HG03520 (cell line): ENCODE measurements around the gene RND1.
"Not testable (repeated sequence)": the region's sequence is repeated elsewhere in the genome, so short reads cannot be mapped to it uniquely, and the experiment has no call there.

ENCODE experiments used
- ATAC-seq: cut with Tn5 transposase; IDR thresholded peaks from one replicate; pipeline ENCODE4 v1.9.1; 2021; ENCODE audit warnings: mild to moderate bottlenecking, moderate library complexity; ENCODE audit not compliant: unreplicated experiment

The RND1 gene

DNA sequence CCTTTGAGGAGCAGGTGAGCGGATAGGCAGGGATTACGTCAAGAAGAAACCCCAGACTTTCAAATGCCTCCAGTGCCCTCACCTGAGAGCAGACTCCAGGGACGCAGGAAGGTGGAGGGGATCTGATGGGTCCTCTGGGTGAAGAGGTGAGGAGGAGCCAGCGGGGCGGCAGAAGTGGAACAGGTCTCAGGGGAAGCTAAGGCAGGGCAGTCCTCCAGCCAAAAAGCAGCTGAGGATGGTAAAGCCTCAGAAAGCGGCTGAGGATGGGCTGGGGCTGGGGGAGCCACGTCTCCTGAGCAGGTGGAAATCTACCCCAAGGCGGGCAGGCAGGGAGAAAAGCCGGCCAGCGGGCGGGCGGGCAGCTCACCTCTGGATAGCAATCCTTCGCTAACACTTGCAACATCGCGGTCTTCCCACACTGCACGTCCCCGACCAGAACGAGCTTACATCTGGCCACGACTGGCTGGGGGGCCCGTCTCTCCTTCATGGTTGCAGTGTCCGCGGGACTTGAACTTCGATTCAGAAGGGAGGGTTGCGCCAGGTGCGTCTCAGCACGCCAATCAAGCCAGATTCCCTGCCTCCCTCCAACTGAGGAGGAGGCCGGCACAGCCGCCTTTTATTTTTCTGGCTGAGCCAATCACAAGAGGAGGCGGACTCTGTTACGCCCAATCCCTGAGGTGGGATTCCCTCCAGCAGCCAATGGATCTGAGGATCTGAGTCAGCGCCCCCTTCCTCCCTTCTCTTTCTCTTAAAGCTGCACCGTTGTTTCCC lies at the start of gene RND1:
RND1 (minus strand) TSS at position 590 of the 771 bp plus-strand sequence; CDS start at position 487, 103 bp downstream.
- ATAC-seq = peak; percentile 88

DNA sequence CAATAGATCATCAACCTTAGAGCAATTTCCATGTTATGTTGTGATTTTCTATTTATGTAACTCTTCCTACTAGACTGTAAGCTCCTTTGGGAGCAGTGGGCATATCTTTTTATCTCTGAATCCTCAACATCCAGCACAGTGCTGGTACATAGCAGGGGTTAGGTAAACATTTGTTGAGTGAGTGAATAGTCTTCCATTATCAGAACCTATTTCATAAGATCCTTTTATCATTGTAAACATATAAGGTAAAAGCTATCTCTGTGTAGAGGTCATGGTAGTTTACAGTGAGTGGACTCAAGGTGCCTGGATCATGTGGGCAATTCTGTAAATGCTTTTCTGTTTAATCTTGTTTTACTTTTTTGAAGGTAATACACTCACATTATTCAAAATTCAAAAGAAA lies 44.5 kb upstream of the RND1 start:
- ATAC-seq = no peak

DNA sequence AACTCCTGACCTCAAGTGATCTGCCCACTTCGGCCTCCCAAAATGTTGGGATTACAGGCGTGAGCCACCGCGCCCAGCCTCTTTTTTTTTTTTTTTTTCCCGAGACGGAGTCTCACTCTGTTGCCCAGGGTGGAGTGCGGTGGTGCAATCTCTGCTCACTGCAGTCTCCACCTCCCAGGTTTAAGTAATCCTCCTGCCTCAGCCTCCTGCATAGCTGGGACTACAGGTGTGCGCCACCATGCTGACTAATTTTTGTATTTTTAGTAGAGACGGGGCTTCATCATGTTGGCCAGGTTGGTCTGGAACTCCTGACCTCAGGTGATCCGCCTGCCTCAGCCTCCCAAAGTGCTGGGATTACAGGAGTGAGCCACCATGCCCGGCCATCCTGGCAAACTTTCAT lies 44.0 kb upstream of the RND1 start:
- not testable (repeated sequence) for ATAC-seq

DNA sequence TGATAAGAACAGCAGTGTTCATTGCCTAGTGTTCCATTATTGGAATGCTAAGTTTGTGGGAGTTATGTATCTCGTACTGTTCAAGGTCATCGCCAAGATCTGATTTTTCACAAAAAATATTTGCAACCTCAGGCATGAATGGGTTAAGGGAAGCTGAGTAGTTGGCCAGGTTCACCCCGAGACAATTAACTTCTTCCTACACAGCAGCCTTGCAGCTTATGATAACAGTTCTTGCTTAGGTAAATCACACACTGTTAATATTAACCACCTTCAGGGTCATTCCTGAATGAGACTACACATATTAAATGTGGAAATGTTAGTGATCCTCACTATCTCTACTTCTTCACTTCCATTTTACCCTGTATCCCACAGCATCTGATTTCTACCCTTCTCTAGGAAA lies 41.6 kb upstream of the RND1 start:
- ATAC-seq = no peak

DNA sequence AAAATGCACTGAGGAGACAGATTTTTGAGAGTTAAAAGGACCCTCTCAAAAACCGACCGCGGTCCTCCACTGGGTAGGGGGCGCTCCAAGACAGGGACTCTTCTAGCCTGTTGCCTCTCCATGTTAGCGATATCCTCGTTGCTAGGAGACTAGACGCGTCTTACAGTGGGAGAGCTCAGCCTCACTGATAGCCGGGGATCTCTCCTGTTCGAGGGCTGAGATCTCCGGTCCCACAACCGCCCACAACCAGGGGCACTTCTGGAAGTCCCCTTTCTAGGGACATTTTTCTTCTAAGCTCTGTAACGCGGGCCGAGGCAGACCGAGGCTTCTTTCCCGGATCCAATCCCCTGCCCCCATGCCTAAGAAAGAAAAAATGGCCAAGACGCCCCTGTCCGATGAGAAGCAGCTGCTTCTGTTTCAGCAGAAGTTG lies 38.3 kb upstream of the RND1 start:
- peak; percentile 63 for ATAC-seq

DNA sequence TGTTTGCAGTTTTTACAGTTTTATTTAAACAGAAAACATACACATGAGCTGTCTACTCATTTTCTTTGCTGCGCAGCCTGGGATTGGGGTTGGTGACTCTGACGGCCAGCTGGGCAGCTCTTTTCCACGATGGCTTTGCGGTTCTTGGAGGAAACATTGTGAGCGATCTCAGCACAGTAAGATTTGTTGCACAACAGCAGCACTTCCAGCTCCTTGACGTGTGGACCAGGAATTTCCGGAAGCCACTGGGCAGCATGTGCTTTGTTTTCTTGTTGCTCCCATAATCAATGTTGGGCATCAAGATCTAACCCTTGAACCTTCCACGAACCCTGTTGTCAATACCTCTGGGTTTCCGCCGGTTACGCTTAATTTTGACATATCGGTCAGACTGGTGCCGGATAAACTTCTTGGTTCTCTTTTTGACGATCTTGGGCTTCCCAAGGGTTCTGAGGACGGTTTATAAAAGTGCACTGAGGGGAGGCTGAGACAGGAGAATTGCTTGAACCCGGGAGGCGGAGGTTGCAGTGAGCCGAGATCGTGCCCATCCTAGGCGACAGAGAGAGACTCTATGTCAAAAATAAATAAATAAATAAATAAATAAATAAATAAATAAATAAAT lies 37.8 kb upstream of the RND1 start:
- no peak for ATAC-seq

DNA sequence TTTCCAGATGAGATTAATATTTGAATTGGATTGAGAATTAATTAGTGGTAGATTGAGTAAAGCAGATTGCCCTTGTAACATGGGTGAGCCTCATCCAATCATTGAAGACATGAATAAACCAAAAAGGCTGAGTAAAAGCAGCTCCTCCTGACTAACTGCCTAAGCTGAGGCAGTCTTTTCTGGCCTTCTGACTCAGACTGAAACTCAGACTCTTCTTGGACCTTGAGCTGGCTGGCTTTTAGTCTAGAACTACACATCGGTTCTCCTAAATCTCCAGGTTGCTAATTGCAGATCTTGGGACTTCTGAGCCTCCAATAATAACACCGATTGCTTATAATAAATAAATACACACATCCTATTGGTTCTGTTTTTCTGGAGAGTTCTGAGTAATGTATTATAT lies 35.6 kb upstream of the RND1 start:
- no peak for ATAC-seq

DNA sequence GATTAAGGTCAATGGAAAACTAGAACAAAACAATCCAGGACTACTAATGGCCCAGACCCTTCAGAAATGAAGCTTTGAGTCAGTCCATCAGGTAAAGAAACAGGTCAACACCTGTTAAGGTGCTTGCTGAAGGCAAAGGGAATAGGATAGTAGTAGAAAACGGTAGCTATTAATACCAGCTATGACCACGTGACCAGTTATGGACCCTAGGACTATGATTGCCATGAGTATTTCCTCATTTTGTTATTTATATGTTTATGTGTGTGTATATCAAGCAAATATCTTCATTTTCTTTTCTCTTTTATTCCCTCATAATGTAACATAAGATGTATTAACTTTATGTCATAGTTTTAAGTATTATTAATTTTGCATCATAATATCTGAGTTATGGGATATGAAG lies 34.0 kb upstream of the RND1 start:
- ATAC-seq = no peak

DNA sequence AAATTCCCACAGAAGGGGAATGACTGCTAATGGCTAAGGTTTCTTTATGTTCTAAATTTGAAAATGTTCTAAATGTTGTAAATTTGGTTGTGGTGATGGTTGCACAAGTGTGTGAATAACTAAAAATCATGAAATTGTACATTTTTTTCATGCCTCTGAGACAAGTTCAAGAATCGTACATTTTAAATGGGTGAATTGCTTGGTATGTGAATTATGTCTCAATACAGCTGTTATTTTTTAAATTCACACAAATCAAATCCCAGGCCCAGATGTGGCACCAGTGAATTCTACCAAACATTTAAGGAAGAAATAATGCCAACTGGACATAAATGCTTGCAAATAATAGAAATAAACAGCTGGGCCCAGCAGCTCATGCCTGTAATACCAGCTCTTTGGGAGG lies 28.6 kb upstream of the RND1 start:
- no peak for ATAC-seq

DNA sequence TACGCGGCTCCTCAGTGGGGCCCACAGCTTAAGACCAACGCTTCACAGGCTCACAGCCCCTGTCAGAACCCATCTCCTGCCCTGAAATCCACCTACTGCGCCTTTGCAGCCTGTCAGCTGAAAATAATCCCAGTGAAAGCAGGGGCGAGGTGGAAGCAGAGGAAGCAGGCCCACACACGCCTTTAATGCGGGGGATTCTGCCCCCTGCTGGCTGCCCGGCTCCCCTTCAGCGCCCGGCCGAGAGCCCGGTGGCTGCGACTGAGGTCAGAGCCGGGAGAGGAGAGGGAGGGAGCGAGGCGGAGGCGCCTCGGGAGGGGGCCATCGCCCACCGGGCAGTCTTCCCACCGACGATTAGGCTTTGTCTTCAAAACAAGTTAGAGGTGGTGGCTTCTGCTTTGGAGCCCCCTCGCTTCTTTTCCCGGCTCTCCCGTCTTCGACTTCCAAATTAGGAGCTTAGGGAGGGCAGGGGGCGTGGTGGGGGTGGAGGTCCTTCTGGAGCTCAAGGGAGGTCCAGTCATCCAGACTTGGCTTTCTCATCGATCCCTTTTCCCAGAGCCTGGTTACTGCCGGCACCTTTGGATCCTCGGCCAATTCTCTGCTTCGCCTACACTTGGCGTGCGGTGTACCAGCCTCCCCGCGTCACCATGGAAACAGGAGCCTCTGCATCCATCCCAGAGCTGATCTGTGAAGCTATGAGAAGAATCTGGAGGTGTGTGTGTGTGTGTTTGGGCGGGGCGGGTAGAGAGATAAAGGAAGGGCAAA lies 25.2 kb upstream of the RND1 start:
- ATAC-seq = peak; percentile 61

DNA sequence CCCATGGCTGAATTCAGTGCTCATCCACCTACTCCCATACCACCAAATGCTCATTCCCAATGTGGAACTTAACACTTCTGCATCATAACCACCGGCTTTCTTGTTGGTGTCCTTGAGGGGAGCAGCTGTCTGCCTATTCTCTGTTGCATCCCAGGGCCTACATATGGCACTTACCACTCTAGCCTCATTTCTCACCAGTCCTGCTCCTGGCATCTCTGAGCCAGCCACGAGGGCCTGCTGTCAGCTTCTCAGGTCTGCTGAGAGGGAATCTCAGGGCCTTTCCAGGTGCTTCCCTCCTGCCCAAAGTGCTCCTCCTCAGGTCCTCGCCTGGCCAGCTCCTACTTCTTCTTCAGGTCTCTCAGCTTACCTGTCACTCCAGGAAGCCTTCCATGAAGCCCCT lies 24.0 kb upstream of the RND1 start:
- ATAC-seq = no peak

DNA sequence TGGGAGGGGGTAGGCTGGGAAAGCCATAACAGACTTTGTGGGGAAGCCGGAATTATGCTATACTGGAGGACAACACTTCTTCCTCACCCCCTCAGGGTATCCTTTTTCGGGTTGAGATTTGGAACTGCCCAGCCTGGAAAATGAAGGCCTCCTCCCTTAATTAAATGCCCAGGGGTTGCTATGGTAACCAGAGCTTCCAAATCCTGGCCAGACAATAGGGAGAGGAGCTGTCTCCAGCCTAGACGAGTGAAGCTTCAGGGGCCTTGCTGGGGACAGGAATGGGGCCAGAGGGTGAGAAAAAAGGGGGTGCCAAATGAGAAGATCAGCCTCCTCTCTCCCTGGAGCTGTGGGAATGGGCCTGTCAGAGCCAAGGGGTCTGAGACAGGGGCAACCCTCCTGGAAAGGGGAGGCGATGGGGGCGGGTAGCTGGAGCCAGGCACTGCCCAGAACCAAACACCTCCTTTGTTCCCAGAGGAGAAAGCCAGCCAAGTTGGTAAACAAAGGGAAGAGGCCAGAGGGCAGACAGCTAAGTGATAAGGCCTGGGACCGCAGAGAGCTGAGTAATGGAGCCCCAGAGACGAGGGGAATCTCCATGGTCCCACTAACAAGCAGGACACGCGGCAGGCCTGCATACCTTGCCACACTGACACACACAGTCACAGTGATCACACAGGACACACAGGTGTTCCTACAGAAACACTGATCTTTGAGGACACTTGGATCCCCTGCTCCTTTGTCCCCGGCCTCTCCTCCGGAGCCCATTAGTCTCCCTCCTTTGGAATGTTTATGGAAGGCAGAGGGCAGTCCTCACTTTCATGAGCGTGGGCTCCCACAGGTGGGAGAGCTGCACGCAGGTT lies 17.9 kb upstream of the RND1 start:
- ATAC-seq = no peak

DNA sequence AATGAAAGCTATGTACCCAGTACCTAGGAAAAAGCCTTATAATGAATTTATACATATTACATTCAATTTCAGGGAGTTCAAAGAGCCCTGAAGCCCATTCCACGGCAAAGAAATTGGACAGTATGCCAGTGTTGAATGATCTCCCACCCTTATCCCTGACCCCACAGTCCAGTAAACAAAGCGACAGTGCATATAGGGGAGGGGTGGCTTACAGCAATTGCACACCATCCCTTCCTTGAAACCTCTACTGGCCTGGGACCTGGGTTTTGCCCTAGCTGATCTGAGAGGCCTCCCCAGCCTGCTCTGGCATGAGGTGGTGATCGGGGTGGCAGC lies 17.3 kb upstream of the RND1 start:
- ATAC-seq = no peak

DNA sequence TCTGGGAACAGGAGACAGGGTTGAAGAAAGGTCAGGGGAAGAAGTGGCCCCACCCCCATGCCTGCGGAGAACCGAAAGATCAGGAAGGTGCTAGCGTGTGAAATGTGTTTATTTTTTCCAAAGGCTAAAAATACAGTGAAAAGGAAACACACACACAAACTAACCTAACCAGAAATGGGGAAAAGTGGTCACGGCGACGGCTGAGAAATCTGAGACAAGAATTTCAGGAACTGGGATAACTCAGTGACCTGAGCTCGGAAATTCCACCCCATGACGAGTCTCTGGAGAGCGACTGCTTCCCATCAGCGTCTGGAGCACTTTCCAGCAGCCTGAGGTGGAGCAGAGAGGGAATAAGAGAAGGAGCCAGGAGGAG lies 16.6 kb upstream of the RND1 start:
- ATAC-seq = no peak

DNA sequence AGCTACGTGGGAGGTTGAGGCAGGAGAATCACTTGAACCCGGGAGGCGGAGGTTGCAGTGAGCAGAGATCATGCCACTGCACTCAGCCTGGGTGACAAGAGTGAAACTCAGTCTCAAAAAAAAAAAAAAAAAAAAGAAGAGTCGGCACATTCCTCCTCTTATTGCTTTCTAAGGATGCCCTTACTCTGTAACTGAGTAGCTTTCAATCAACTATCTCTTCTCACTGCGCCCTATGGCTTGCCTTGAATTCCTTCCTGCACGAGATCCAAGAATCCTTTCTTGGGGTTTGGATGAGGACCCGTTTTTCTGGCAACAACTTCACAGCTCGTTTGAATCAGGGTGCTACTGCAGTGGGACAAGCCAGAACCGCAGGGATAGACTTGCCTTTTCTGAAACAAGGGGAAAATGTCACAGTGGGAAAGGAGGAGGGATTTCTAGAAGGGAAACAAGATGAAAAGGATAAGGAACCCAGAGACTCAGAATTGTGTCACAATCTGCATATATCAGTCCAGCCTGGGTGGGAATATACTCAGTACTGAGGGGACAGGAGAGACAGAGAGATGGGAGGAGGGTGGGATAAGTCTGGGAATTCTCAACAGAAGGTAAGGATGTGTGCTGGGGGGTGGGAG lies 16.1 kb upstream of the RND1 start:
- ATAC-seq = no peak

DNA sequence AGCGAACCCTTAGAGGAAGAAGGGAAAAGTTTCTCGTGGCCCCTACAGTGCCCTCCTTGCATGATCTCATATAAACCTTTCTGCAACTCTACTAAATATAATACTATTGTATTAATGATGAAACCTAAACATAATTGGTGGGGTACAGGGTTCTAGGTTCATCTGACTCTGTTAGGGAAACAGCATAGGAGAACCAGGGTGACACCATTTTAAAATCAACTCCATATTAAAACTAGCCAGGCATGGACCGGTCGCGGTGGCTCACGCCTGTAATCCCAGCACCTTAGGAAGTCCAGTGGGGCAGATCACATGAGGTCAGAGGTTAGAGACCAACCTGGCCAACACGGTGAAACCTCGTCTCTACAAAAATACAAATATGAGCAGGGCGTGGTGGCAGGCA lies 15.0 kb upstream of the RND1 start:
- no peak for ATAC-seq

DNA sequence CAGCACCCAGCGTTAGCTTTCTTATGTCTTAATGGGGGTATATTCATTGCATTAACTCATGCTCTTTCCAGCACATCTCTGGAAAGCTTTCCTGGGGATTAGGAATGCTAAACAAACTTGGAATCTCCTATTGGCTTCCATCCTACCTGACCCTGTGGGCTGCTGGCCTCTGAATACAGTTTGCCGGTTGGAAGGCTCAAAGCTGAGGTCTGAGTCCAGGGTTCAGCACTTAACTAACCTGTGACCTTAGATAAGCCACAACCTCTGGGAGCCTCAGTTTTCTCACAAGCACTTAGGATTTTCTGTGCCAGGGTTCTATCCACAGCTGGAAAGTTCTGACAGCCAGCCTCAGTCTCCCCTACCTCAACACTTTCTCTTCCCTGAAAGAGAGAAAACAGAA lies 12.9 kb upstream of the RND1 start:
- ATAC-seq = no peak

DNA sequence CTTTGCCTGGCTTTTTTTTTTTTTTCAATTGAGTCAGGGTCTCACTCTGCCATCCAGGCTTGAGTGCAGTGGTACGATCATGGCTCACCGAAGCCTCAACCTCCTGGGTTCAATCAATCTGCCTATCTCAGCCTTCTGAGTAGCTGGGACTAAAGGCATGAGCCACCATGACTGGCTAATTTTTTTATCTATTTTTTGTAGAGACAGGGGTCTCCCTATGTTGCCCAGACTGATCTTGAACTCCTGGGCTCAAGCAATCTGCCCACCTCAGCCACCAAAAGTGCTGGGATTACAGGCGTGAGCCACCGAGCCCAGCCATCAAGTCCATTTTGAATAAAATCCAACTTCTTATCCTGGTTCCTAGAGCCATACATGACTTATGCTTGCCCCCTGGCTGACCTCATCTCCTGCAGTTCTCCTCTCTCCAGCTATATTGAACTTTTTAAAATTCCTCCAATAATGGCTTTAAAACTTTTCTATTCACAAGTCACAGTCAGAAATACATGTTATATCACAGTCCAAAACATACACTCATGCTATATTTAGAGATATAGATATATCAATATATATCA lies 10.4 kb upstream of the RND1 start:
- no peak for ATAC-seq

DNA sequence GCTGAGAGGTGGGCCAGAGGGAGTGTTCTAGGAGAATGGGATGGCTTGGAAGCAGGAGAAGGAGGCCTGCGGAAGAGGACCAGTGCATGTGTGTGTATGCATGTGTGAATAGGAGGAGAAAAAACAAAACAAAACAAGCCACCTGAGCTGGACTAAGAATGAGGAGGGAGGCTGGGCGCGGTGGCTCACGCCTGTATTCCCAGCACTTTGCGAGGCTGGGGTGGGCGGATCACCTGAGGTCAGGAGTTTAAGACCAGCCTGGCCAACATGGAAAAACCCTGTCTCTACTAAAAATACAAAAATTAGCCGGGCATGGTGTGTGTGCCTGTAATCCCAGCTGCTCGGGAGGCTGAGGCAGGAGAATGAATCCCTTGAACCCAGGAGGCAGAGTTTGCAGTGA lies 7.9 kb upstream of the RND1 start:
- ATAC-seq = not testable (repeated sequence)

DNA sequence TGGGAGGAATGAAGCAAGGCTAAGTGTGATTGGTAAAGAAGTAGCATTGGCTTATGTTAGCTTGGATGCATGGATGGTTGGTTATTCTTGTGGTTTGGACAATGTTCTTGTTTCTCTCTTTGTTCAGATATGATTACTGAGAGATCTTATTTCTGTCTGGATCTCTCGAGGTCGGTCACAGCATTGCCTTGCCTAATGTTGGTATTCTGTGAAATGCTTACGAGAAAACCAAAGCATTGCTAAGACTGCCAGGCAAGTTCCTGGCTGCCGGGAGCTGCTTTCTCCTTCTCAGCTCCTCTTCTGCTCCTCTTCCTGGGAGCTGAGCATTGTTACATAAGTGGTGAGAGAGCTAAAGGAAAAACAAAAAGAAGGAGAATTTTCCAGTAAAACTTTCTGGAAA lies 7.4 kb upstream of the RND1 start:
- ATAC-seq = no peak
